EH (cell line): Measurements from ENCODE around the gene YIF1B.

ENCODE experiments used
- DNase-seq: peaks from one replicate; pipeline ENCODE4 v3.0.0-alpha.2; 2015; ENCODE audit warnings: low read depth

YIF1B gene

GRCh38 chr19:38274739-38275138 is 41.0 kb downstream of the YIF1B start:
- DNase-seq, result no peak

GRCh38 chr19:38273499-38273898 is 42.2 kb downstream of the YIF1B start:
- no peak for DNase-seq

GRCh38 chr19:38270587-38271167 is 45.1 kb downstream of the YIF1B start:
- peak; percentile 90 for DNase-seq

GRCh38 chr19:38268539-38268938 is 47.2 kb downstream of the YIF1B start:
- DNase-seq, result no peak

GRCh38 chr19:38267761-38268483 is 47.8 kb downstream of the YIF1B start:
- no peak for DNase-seq

- DNase-seq, result peak; percentile 66
Observed at GRCh38 chr19:38266981-38267597, 48.7 kb downstream of the YIF1B start.

GRCh38 chr19:38265921-38266429 is 49.8 kb downstream of the YIF1B start:
- no peak for DNase-seq

GRCh38 chr19:38265213-38265861 is 50.4 kb downstream of the YIF1B start:
- no peak for DNase-seq

GRCh38 chr19:38264486-38265212 is 51.1 kb downstream of the YIF1B start, which contains the start of gene SPINT2:
SPINT2 (plus strand) TSS chr19:38264573; CDS start chr19:38264893, 320 bp downstream.
- DNase-seq, result no peak

GRCh38 chr19:38263689-38264485 is 51.9 kb downstream of the YIF1B start:
- peak; percentile 96 for DNase-seq

- DNase-seq, result no peak
Observed at GRCh38 chr19:38262585-38263268, 53.0 kb downstream of the YIF1B start.

- DNase-seq, result peak; percentile 56
Observed at GRCh38 chr19:38261942-38262341, 53.8 kb downstream of the YIF1B start.

- no peak for DNase-seq
Observed at GRCh38 chr19:38255383-38256014, 60.2 kb downstream of the YIF1B start.

- DNase-seq, result no peak
Observed at GRCh38 chr19:38253788-38254187, 62.0 kb downstream of the YIF1B start.
